NCI-H2107 treated with DMSO at 0.1 percent for 48 hours (cell line): Measurements from ENCODE around the gene CCDC154.

ENCODE experiments used
- DNase-seq: peaks from one replicate; lab custom pipeline; 2025; ENCODE audit not compliant: unreplicated experiment; lab: John Stamatoyannopoulos, UW

The CCDC154 gene

GRCh38 chr16:1438229-1439057 is 5.9 kb downstream of the CCDC154 start:
- no peak for DNase-seq

GRCh38 chr16:1437606-1438005 is 6.8 kb downstream of the CCDC154 start:
- no peak for DNase-seq

DNA sequence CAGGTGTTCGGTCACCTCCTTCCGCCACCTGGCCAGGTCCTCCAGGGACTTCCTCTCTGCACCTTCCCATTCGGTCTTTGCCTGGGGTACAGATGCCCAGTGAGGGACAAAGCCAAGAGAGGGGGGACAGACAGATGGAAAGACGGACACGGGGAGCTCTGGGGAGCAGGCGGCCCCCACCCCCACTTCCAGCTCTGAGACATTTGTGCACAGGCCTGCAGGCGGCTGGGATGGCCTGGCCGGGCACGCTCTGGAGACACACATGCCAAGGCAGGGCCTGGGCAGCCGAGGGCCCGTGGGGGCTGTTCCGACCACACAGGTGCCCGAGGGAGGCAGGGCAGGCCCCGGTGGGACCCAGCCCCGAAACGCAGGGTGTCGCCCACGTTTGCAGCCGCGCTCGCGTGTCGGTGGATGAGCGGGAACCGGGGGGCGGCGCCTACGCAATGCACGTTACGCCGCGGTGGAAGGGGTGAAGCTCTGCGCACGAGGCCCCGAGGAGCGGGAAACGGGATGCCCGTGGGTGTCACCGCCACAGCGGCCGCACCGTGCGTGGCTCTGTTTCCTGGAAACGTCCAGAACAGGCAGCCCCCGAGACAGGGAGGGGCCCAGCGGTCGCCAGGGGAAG is 7.5 kb downstream of the CCDC154 start:
- no peak for DNase-seq

GRCh38 chr16:1435921-1436697 is 8.2 kb downstream of the CCDC154 start:
- no peak for DNase-seq

DNA sequence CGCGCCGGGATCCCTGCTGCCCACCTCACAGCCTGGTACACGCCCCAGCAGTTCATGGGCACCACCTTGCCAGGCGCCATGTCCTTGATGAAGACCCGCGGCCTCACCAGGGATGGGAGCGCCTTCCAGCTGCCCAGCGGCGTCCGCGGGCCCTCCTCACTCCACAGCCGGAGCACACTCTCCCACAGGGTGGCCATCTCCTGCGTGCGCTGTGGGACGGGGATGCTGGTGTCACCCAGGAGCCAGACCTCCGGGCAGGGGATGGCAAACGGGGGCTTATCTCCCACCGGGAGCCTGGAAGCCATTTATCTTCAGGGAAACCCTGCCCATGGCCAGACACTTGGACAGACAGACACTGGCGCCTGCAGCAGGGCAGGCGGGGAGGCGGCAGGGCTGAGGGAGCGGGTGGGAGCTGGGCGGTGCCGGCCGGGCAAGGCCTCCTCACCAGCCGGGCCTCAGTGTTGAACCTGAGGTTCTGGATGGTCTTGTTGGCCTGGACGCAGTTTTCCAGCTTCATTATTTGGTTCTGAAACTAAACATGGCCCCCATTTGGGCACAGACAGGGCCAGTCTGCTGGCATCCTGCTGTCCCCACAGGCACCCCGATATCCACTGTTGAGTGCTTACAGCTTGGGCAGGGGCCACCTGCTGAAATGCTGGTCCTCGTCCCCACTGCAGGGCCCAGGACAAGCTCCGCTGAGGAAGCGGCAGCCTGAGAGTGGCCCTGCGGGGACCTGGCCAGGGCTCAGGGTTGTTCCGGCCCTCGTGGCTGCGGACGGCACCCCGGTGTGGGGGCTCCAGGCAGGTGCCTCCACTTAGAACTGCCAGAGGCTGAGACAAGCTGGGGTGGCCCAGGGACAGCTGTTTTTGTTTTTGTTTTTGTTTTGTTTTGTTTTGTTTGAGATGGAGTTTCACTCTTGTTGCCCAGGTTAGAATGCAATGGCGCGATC is 9.4 kb downstream of the CCDC154 start:
- DNase-seq = no peak

DNA sequence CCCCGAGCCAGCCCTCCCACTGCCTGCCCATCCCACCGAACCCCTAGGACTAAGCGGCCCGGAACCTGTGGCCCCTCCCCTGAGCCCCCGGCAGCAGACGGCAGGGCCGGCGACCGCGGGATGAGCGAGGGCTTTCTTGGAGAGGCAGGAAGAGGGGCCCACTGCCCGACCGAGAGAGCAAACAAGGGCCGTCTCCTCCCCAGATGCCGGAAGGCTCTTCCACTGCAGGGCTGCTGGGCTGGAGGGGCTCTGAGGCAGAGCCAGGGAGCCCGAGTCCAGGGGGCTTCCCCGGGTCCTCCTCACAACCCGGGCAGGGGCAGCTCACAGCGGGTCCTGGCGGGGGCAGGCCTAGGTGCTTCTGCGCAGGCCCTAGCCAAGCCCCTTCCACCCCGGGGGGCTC is 10.6 kb downstream of the CCDC154 start:
- DNase-seq = no peak

- DNase-seq = no peak
Observed at GRCh38 chr16:1433263-1433560, 11.1 kb downstream of the CCDC154 start.

DNA sequence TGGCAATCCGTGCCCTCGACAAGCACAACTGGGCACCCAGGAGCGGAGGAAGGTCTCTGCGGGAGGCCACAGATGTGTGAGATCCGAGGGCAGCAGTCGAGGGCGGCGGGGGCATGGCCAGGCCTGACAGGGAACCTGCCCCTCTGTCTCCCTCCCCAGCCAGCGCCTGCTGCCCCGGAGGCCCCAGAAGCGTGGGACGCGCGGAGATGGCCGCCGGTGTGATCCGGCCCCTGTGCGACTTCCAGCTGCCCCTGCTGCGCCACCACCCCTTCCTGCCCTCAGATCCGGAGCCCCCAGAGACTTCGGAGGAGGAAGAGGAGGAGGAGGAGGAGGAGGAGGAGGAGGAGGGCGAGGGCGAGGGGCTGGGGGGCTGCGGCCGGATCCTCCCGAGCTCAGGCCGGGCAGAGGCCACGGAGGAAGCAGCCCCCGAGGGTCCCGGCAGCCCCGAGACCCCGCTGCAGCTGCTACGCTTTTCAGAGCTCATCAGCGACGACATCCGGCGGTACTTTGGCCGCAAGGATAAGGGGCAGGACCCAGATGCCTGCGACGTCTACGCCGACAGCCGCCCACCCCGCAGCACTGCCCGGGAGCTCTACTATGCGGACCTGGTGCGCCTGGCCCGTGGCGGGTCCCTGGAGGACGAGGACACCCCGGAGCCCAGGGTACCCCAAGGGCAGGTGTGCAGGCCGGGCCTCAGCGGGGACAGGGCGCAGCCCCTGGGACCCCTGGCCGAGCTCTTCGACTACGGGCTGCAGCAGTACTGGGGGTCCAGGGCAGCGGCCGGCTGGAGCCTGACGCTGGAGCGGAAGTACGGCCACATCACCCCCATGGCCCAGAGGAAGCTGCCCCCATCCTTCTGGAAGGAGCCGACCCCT is 11.7 kb downstream of the CCDC154 start:
- DNase-seq = no peak

DNA sequence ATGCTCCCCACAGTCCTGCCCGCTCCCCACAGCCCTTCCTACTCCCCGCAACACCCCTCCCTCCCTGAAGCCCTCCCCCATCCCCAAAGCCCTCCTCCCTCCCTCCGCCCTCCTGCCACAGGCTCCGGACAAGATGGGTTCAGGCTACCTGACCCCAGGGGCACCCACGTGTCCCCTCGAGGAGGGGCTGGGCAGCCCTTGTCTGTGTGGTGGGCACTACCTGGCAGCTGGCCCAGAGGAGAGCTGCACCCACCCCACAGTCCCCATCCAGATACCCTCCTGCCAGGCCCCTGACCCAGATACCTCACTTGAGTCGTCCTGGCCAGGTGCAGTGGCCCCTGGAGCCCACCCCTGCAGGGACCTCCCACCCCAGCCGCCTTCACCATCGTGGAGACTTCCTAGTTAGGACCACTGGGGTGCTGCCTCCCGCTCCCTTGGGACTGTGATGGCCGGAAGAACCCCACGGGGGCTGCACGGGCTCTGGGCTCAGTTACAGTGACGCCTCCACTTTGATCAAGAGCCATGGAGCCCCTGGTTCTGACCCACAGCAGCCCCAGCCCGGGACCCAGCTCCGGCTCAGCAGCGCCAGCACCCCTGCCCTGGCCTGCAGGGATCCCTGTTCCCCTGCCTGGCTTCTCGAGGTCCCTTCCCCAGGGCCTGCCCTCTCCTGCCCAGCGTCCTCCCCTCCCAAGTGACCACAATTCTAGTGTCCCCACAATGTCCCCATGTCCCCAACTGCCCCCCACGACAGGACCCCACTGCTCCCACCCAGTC is 12.7 kb downstream of the CCDC154 start:
- DNase-seq = no peak

DNA sequence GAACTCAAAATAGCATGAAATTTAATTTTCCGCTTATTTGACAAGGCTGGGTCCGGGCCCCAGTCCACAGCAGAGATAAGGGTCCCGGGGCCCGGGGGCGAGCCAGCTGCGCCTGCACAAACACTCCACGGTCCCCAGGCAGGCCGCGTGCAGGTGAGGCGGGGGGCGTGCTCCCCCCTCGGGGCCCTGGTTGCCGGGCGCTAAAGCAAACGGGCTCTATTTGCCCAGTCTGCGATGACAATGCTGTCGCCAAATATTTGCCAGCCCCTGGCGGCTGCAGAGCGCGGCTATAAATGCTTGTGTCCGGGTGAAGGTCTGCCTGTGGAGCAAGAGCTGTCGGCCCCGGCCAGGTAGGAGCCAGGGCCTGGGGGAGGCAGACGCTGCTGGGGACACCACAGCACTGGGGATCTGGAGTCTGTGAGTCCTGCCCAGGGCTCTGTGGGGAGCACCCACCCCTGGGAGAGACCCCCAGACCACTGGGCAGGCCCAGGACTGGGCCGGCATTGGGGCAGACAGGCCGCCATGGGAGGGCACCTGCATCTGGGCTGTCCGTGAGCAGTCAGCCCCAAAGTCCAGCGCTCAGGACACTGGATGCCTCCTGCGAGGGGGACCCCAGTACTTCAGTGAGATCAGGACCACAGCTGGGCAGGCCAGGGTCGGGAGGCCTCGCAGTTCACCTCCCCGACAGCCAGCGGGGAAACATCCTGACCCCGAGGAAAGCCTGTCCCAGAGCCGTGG is 13.4 kb downstream of the CCDC154 start, which contains the start of gene PERCC1:
Gene PERCC1, plus strand, starts transcription at position 320 of the 738 bp plus-strand sequence. CDS start 1,516 bp downstream, outside the sequence.
- no peak for DNase-seq

- no peak for DNase-seq
Observed at GRCh38 chr16:1430214-1430758, 14.1 kb downstream of the CCDC154 start.

- DNase-seq = no peak
Observed at GRCh38 chr16:1429631-1430030, 14.7 kb downstream of the CCDC154 start.

GRCh38 chr16:1429012-1429411 is 15.3 kb downstream of the CCDC154 start:
- DNase-seq = no peak

DNA sequence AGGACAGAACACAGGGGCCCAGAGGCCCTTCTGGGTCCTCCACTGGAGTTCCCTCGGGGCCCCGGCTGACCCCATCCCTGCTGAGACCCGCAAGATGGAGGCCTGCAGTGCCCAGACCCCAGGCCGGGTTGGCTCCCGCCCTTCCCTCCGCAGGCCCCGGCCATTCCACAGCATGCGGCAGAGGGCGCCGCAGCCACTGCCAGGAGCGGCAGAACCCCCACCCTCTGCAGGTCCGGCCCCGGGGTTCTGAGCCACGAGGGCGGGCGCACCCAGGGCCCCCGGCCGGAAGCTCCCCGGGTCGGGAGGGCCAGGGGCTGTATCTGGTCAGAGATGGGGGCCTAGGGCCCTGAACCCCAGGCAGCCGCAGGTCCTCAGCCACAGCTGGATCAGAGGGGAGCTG is 15.8 kb downstream of the CCDC154 start:
- no peak for DNase-seq

DNA sequence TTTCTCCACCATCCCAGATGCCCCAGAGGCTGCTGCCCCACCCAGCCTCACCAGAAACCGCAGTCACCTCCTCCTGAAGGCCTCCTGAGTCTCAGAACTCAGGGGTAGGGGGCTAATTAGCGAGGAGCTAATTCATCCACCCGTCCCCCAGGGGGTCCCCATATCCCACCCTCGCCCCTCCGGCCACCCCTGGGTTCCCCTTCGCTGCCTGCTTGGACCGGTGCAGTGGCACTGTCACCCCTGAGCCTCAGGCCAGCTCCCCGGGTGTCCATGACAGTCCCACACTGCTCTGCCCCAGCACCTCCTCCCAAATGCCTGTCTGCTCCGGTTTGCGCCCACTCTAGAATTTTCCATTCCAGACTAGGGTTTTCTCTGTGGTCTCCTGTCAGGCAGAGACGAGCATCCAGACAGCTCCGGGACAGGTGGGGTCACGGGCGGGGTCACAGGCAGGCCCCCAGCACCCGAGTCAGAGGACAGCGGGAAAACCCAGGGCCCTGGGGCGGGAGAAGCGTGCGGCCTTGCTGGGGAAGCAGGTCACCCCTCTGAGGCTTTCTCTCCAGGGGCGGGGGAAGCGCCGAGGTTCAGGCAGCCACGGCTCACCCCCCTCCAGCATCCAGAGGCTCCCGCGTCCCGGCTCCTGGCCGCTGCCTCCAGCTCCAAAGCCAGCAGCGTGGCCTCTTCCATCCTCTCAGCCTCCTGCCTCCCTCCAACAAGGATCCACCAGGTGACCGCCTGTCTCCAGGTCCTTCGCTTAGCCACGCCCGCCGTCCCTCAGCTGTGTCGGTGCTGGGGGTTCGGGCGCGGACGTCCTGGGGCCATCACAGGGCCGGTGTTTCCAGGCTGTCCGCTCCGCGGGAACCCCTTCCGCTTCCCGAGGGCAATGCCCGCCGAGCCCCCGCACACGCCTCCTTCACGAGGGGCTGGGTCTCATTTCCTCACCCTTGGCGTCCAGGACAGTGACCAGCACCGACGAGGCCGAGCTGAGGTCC is 16.6 kb downstream of the CCDC154 start:
- no peak for DNase-seq

- peak; percentile 88 for DNase-seq
Observed at GRCh38 chr16:1426734-1427471, 17.5 kb downstream of the CCDC154 start.
